Measurements from ENCODE around the gene KRT72.

The KRT72 gene

GRCh38 chr12:52551216-52551865 is 49.9 kb downstream of the KRT72 start:
- no peak overlapping the region for H3K27ac ChIP-seq
- no peak for DNase-seq (ENCODE audit: low spot score)
- ChIA-PET POLR2A (ENCODE audit: low non-redundant PET) (no interaction called here), CTCF (no interaction called here)
- TF ChIP-seq, protein P1, sequence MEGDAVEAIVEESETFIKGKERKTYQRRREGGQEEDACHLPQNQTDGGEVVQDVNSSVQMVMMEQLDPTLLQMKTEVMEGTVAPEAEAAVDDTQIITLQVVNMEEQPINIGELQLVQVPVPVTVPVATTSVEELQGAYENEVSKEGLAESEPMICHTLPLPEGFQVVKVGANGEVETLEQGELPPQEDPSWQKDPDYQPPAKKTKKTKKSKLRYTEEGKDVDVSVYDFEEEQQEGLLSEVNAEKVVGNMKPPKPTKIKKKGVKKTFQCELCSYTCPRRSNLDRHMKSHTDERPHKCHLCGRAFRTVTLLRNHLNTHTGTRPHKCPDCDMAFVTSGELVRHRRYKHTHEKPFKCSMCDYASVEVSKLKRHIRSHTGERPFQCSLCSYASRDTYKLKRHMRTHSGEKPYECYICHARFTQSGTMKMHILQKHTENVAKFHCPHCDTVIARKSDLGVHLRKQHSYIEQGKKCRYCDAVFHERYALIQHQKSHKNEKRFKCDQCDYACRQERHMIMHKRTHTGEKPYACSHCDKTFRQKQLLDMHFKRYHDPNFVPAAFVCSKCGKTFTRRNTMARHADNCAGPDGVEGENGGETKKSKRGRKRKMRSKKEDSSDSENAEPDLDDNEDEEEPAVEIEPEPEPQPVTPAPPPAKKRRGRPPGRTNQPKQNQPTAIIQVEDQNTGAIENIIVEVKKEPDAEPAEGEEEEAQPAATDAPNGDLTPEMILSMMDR (conservative IDR thresholded peaks at IDR 0.05; ENCODE audit: low read depth) = no peak

- TF ChIP-seq, protein P1 (conservative IDR thresholded peaks at IDR 0.05; ENCODE audit: low read depth) = no peak
- H3K27ac ChIP-seq = no peak overlapping the region
- ChIA-PET CTCF (interaction anchor here (1.0 kb wide), 1 partner anchor 435 kb away, joined by 4 read pairs; no protein-coding TSS in a partner anchor), POLR2A (ENCODE audit: low non-redundant PET) (no interaction called here)
- no peak for DNase-seq (ENCODE audit: low spot score)
Observed at GRCh38 chr12:52546126-52546525, 55.1 kb downstream of the KRT72 start.

DNA sequence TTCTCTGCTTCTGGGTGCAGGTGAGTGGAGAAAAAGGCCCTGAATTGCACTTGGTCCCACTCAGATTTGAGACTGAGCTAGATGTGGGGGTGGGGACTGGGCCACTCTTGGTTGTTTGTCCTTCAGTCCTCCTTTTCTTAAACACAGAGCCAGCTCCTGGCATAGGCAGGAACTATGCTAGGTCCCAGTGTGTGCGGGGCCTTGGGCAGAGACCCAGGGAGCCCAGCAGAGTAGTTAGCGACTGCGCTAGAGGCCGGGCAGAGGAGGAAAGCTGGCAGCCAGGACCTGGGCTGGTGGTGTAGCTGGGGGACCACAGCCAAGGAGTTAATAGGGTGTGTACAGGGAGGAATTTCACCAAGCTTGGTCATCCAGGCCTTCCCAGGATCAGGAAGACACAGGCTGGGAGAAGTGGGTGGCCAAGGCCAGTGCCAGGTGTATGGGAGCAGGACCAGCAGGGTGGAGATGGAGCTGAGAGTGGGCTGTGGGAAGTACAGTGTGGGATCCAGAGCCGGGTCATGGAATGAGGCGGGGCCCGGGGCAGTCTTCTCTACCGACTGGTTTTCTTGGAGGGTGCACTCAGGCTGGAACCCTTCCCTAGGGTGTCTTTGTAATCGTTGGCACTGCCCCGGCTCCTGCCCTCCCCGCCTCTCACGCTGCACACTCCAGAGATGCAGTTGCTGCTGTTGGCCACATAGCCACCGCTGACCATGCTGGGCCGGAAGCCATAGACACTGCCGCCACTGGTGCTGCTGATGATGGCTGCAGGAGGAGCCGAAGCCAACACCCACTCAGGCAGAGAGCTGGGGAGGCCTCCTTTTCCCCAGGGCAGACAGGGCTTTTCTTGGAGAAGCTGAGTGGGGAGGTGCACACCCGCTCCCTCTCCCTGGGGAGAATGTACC is 57.0 kb downstream of the KRT72 start:
- POLR2A ChIA-PET (ENCODE audit: low non-redundant PET) = no interaction called here
- peak overlapping the region; percentile 46 for H3K27ac ChIP-seq
- DNase-seq (ENCODE audit: low spot score) = no peak
- CTCF ChIA-PET = interaction anchor here (0.6 to 0.8 kb wide), 3 partner anchors 10 to 40 kb away, joined by 3 to 4 read pairs (median 4); no protein-coding TSS in a partner anchor
- TF ChIP-seq, protein P1 (conservative IDR thresholded peaks at IDR 0.05; ENCODE audit: low read depth) = no peak

GRCh38 chr12:52542785-52543318 is 58.4 kb downstream of the KRT72 start:
- H3K27ac ChIP-seq = peak overlapping the region; percentile 46; the same call in 1 of the 2 replicates
- ChIA-PET POLR2A (ENCODE audit: low non-redundant PET) (no interaction called here), CTCF (interaction anchor here (1.0 kb wide), 1 partner anchor 336 kb away, joined by 4 read pairs; no protein-coding TSS in a partner anchor)
- TF ChIP-seq, protein P1 (conservative IDR thresholded peaks at IDR 0.05; ENCODE audit: low read depth) = no peak
- DNase-seq (ENCODE audit: low spot score) = no peak

- TF ChIP-seq, protein P1 (conservative IDR thresholded peaks at IDR 0.05; ENCODE audit: low read depth) = no peak
- ChIA-PET CTCF (interaction anchor here (1.0 kb wide), 1 partner anchor 337 kb away, joined by 4 read pairs; no protein-coding TSS in a partner anchor), POLR2A (ENCODE audit: low non-redundant PET) (no interaction called here)
- H3K27ac ChIP-seq = no peak overlapping the region
- DNase-seq (ENCODE audit: low spot score) = no peak
Observed at GRCh38 chr12:52542157-52542556, 59.1 kb downstream of the KRT72 start.

DNA sequence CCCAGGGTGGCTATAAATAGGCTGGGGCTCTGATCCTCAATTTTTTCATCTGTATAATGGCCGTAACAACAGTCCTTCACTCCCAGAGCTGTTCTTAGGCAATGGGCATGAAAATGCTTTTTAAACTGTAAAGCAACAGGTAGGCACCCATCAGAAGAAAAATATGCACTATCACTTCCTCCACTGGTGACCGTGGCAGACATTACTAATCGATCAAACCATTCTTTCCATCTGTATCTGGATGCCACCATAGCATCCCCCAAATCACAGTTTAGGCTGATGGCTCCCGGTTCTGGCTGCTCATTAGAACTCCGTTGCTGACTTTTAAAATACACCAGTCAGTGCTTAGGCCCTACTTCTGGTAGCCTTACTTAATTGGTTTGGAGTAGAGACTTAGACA is 59.6 kb downstream of the KRT72 start:
- CTCF ChIA-PET = interaction anchor here (1.0 kb wide), 1 partner anchor 338 kb away, joined by 4 read pairs; no protein-coding TSS in a partner anchor

More for the DNA sequence above, 59.6 kb downstream of the KRT72 start:
- POLR2A ChIA-PET (ENCODE audit: low non-redundant PET) = no interaction called here
- DNase-seq (ENCODE audit: low spot score) = no peak
- H3K27ac ChIP-seq = no peak overlapping the region; the same call in 1 of the 2 replicates
- TF ChIP-seq, protein P1 (conservative IDR thresholded peaks at IDR 0.05; ENCODE audit: low read depth) = no peak

Measured in RWPE1 (cell line).